HepG2 (cell line): ENCODE results near the gene ENPP7. TPM values are rescaled to one million over a fixed set of nuclear protein-coding genes. Genes with fewer than 3 reads are reported as not detected.

ENCODE experiments used
- JDP2 ChIP-seq: sonication (generic); formaldehyde crosslinking; IDR thresholded peaks from 2 replicates; pipeline ENCODE4 v1.8.1; 2022; ENCODE audit warnings: missing genetic modification reagents, borderline replicate concordance
- MZF1 ChIP-seq: sonication (generic); formaldehyde crosslinking; IDR thresholded peaks from 2 replicates; pipeline ENCODE4 v1.8.1; 2023; ENCODE audit warnings: mild to moderate bottlenecking, missing genetic modification reagents, borderline replicate concordance
- NFATC3 ChIP-seq: sonication (generic); formaldehyde crosslinking; IDR thresholded peaks from 2 replicates; pipeline ENCODE4 v1.5.1; 2020; ENCODE audit warnings: mild to moderate bottlenecking, missing genetic modification reagents
- RBFOX2 ChIP-seq: fragments of 200-400 bp; formaldehyde crosslinking; IDR thresholded peaks from 2 replicates; pipeline ENCODE4 v1.6.1; 2017; ENCODE audit warnings: low read depth, mild to moderate bottlenecking, low read length
- RBM22 ChIP-seq: fragments of 200-400 bp; formaldehyde crosslinking; optimal IDR thresholded peaks from 2 replicates; pipeline ENCODE3; 2017; ENCODE audit warnings: mild to moderate bottlenecking, low read length, moderate library complexity
- TFAP4 ChIP-seq: sonication (generic); IDR thresholded peaks from 2 replicates; pipeline ENCODE4 v1.6.1; 2016; ENCODE audit warnings: low read depth, borderline replicate concordance
- UBTF ChIP-seq: sonication (generic); formaldehyde crosslinking; IDR thresholded peaks from 2 replicates; pipeline ENCODE4 v1.4.0; 2020; ENCODE audit warnings: mild to moderate bottlenecking, missing genetic modification reagents
- ZBTB46 ChIP-seq: sonication (generic); formaldehyde crosslinking; IDR thresholded peaks from 2 replicates; pipeline ENCODE4 v1.4.0; 2020; ENCODE audit warnings: mild to moderate bottlenecking, missing genetic modification reagents, borderline replicate concordance
- ZSCAN29 ChIP-seq: sonication (generic); formaldehyde crosslinking; conservative IDR thresholded peaks from 2 replicates; pipeline ENCODE4 v1.4.0; 2020; ENCODE audit warnings: mild to moderate bottlenecking, missing genetic modification reagents
- polyA plus RNA-seq, 8 experiments: library from polyadenylated mRNA; depleted of rRNA in 3 of 8; stranded (reverse) in 7 of 8; unstranded in 1 of 8; fragments of >200 nt; fragmentation: Illumina TruSeq in 4 of 8; extraction: Trizol in 4 of 8; gene quantifications; 2 replicates each; pipeline versions ENCODE4 v1.2.1 to v1.2.3, GENCODE V29; 2011 to 2016; ENCODE audit warnings: low read depth in 4 of 8, missing spikeins in 1 of 8, mixed read lengths in 1 of 8; ENCODE audit not compliant: insufficient read depth in 1 of 8
- total RNA-seq, 5 experiments: library from RNA; depleted of rRNA; stranded (reverse); fragments of >200 nt; fragmentation: Illumina TruSeq; extraction: Trizol; gene quantifications; 2 replicates each; pipeline ENCODE4 v1.2.3, GENCODE V29; 2016; ENCODE audit warnings: low read depth in 1 of 5

The ENPP7 gene
- total and polyA plus RNA-seq, 2 of the 13 experiments (the other 11 are each of a cell fraction or from before 2014, with no cell fraction given): 1.1 to 2.2 TPM

- no peak for TF ChIP-seq TFAP4
- no peak for TF ChIP-seq JDP2
- TF ChIP-seq NFATC3 (CRISPR knock-in tag): no peak
- TF ChIP-seq ZBTB46 (CRISPR knock-in tag): no peak
- TF ChIP-seq RBM22: no peak
- TF ChIP-seq MZF1 (CRISPR knock-in tag): no peak
- no peak for TF ChIP-seq UBTF
- TF ChIP-seq RBFOX2: no peak
- no peak for TF ChIP-seq ZSCAN29 (CRISPR knock-in tag)
- TF ChIP-seq, all 625 proteins: peak for 0
Observed at GRCh38 chr17:79741401-79741750, 10.6 kb downstream of the ENPP7 start (continued).
